Endothelial cell (in vitro differentiated cells): ENCODE measurements around the gene ITFG2. TPM values are rescaled to one million over a fixed set of nuclear protein-coding genes. Genes with fewer than 3 reads are reported as not detected.

Experiments
- DNase-seq: peaks from one replicate; pipeline ENCODE4 v3.0.0; 2021; ENCODE audit warnings: low spot score
- H3K27ac Mint-ChIP-seq: one replicate; pipeline ENCODE4 v1.8.0; 2021; ENCODE audit warnings: mixed read lengths, inconsistent platforms; ENCODE audit not compliant: unreplicated experiment
- H3K27me3 Mint-ChIP-seq: one replicate; pipeline ENCODE4 v1.8.0; 2021; ENCODE audit warnings: mild to moderate bottlenecking, moderate library complexity, mixed read lengths, inconsistent platforms; ENCODE audit not compliant: unreplicated experiment
- H3K36me3 Mint-ChIP-seq: one replicate; pipeline ENCODE4 v1.8.0; 2021; ENCODE audit warnings: mild to moderate bottlenecking, low read depth, mixed read lengths, inconsistent platforms; ENCODE audit not compliant: unreplicated experiment
- H3K4me1 Mint-ChIP-seq: one replicate; pipeline ENCODE4 v1.8.0; 2021; ENCODE audit warnings: mild to moderate bottlenecking, mixed read lengths, inconsistent platforms; ENCODE audit not compliant: unreplicated experiment
- H3K4me3 Mint-ChIP-seq: one replicate; pipeline ENCODE4 v1.8.0; 2021; ENCODE audit warnings: mild to moderate bottlenecking, mixed read lengths, inconsistent platforms; ENCODE audit not compliant: unreplicated experiment
- H3K9me3 Mint-ChIP-seq: one replicate; pipeline ENCODE4 v1.8.0; 2021; ENCODE audit warnings: mixed read lengths, inconsistent platforms; ENCODE audit not compliant: unreplicated experiment
- CTCF ChIP-seq: fragments of 200-600 bp; sonication (generic); IDR thresholded peaks from one replicate; pipeline ENCODE4 v1.5.0; 2021; ENCODE audit warnings: antibody characterized with exemption; ENCODE audit not compliant: unreplicated experiment
- total RNA-seq: library from RNA; stranded (reverse); fragmentation: NEBNext Ultra II Directional; extraction: Animal tissue kit (Norgen Biotek cat#: 25700); gene quantifications from one replicate; pipeline ENCODE4 v1.2.1, GENCODE V29; 2021; ENCODE audit not compliant: unreplicated experiment

ITFG2 gene
- total RNA-seq, 1 donor from 2014 or later, result 16.3 TPM

GRCh38 chr12:2791089-2791488 is 21.4 kb upstream of the ITFG2 start:
- H3K36me3 Mint-ChIP-seq, result no peaks in the 10 kb centered on the region
- H3K4me3 Mint-ChIP-seq, result no peak overlapping the region
- no peak overlapping the region for H3K27ac Mint-ChIP-seq
- H3K27me3 Mint-ChIP-seq, result peaks cover 4% of the 10 kb centered on the region
- H3K9me3 Mint-ChIP-seq, result no peaks in the 10 kb centered on the region
- H3K4me1 Mint-ChIP-seq, result peaks cover 7% of the 10 kb centered on the region
- TF ChIP-seq CTCF, result no peak
- no peak for DNase-seq

DNA sequence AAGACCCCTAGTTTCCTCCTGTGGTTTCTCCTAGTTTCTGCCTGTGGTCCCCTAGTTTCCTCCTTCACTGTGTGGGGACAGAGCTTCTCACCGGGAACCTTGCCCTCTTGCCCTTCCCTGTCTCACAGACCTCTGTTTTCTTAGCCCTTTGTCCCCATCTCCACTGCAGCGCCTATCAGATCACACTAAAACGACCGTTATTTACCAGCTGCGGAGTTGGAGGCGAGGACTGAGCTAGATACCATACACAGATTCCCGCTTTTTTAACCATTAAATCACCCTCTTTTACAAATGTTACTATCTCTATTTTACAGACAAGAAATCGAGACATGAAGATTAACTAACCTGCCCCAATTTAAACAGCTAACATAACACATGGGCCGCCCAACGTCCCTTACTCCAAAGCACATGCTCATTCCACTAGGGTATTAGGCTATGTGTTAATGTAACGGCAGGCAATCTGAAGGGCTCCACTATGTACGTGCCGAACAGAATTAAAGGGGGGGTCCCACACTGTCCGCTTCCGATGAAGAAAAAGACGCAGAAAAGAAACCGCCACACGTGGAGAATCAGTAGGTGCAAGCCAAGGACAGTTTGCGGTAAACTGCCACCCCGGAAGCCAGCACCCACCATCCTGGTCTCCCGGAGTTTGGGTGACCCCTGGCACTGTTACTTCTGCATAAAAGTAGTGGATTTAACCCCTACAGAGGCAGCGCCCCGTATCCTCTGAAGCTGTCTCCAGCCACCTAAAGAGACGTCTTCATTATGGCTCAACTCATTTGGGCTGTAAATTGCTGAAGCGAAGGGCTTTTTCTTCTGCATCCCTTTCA is 19.6 kb upstream of the ITFG2 start:
- no peak for TF ChIP-seq CTCF
- DNase-seq, result no peak
- Mint-ChIP-seq H3K27ac (no peak overlapping the region), H3K36me3 (peaks cover 5% of the 10 kb centered on the region), H3K4me1 (peaks cover 18% of the 10 kb centered on the region), H3K9me3 (no peaks in the 10 kb centered on the region), H3K27me3 (peaks cover 8% of the 10 kb centered on the region), H3K4me3 (peak overlapping the region; percentile 71)

- H3K4me3 Mint-ChIP-seq, result peak overlapping the region; percentile 71
- peaks cover 12% of the 10 kb centered on the region for H3K36me3 Mint-ChIP-seq
- peaks cover 8% of the 10 kb centered on the region for H3K27me3 Mint-ChIP-seq
- peaks cover 18% of the 10 kb centered on the region for H3K4me1 Mint-ChIP-seq
- no peak for TF ChIP-seq CTCF
- DNase-seq, result no peak
- no peaks in the 10 kb centered on the region for H3K9me3 Mint-ChIP-seq
- H3K27ac Mint-ChIP-seq, result no peak overlapping the region
Observed at GRCh38 chr12:2793561-2793960, 18.9 kb upstream of the ITFG2 start.

DNA sequence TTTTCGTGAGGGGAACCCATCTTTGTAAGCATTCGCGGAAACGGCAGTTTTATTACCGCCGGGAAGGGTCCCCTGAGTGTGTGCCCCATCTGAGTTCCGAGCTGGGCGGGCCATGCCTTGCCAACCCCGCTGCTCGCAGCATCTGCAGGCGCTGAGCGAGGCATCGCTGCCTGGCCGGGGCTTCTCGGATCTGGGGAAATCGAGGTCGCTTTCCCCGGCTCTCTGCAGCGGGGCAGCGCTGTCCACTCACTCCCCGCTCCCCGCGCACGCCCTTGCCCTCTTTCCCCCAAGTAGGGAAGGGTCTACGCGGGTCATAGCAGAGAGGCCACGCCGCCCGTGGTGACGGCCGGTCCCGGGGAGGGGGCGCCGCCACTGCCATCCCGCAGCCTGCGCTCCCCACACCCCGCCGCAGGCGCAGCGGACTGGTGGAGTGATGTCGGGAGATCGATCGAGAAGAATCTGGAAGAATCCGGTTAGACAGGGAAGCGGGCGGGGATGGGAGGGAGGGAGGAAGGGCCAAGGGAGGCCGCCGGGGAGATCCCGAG is 18.2 kb upstream of the ITFG2 start:
- H3K36me3 Mint-ChIP-seq, result peaks cover 19% of the 10 kb centered on the region

More for the DNA sequence above, 18.2 kb upstream of the ITFG2 start:
- H3K27me3 Mint-ChIP-seq, result peaks cover 8% of the 10 kb centered on the region
- H3K9me3 Mint-ChIP-seq, result no peaks in the 10 kb centered on the region
- no peak for DNase-seq
- peaks cover 18% of the 10 kb centered on the region for H3K4me1 Mint-ChIP-seq
- no peak for TF ChIP-seq CTCF
- H3K27ac Mint-ChIP-seq, result no peak overlapping the region
- H3K4me3 Mint-ChIP-seq, result peak overlapping the region; percentile 71
